NCI-H2171 treated with DMSO at 0.1 percent for 48 hours (cell line): Measurements from ENCODE around the gene ZNF469.

ENCODE experiments used
- DNase-seq: peaks from one replicate; lab custom pipeline; 2025; lab: John Stamatoyannopoulos, UW

Gene ZNF469

GRCh38 chr16:88378836-88379693, 3.7 kb upstream of the ZNF469 start:
- no peak for DNase-seq

- no peak for DNase-seq
These were observed 3.1 kb upstream of the ZNF469 start for GRCh38 chr16:88379694-88380040.

- DNase-seq, result no peak
These were observed 2.7 kb upstream of the ZNF469 start for GRCh38 chr16:88380099-88380498.

GRCh38 chr16:88380619-88381018, 2.1 kb upstream of the ZNF469 start:
- no peak for DNase-seq

- DNase-seq, result no peak
These were observed 823 bp upstream of the ZNF469 start for GRCh38 chr16:88381820-88382451.

- no peak for DNase-seq
These were observed 852 bp downstream of the ZNF469 start for GRCh38 chr16:88383401-88384221.

GRCh38 chr16:88384222-88385111, 1.7 kb downstream of the ZNF469 start:
- no peak for DNase-seq

GRCh38 chr16:88385112-88385594, 2.4 kb downstream of the ZNF469 start:
- no peak for DNase-seq

- no peak for DNase-seq
These were observed 3.4 kb downstream of the ZNF469 start for GRCh38 chr16:88385831-88386815.

GRCh38 chr16:88387180-88387765, 4.5 kb downstream of the ZNF469 start:
- no peak for DNase-seq

GRCh38 chr16:88387941-88388627, 5.3 kb downstream of the ZNF469 start:
- DNase-seq, result no peak

- no peak for DNase-seq
These were observed 6.4 kb downstream of the ZNF469 start for GRCh38 chr16:88389191-88389590.

- DNase-seq, result no peak
These were observed 6.9 kb downstream of the ZNF469 start for GRCh38 chr16:88389621-88390160.

- DNase-seq, result no peak
These were observed 7.5 kb downstream of the ZNF469 start for GRCh38 chr16:88390265-88390664.

- DNase-seq, result peak; percentile 76
These were observed 8.0 kb downstream of the ZNF469 start for GRCh38 chr16:88390735-88391134.

GRCh38 chr16:88391144-88391850, 8.5 kb downstream of the ZNF469 start:
- no peak for DNase-seq

- DNase-seq, result no peak
These were observed 9.4 kb downstream of the ZNF469 start for GRCh38 chr16:88392111-88392510.

- no peak for DNase-seq
These were observed 9.9 kb downstream of the ZNF469 start for GRCh38 chr16:88392616-88393015.
